H9 (cell line): ENCODE data around the gene TNFRSF6B. TPM values are rescaled to one million over a fixed set of nuclear protein-coding genes. Genes with fewer than 3 reads are reported as not detected.

Experiments used
- DNase-seq: peaks from one replicate; pipeline ENCODE4 v3.0.0-alpha.2; 2017
- H2AFZ ChIP-seq: one replicate; pipeline ENCODE4 v1.6.1; 2013; ENCODE audit warnings: mild to moderate bottlenecking, low read length, control low read depth, moderate library complexity
- H2AK5ac ChIP-seq: 2 replicates; pipeline ENCODE4 v1.6.1; 2013; ENCODE audit warnings: low read length, control low read depth, mixed read lengths; ENCODE audit not compliant: insufficient read length
- H2BK120ac ChIP-seq: one replicate; pipeline ENCODE4 v1.6.1; 2013; ENCODE audit warnings: low read depth, mild to moderate bottlenecking, low read length, control low read depth, inconsistent platforms; ENCODE audit not compliant: poor library complexity, severe bottlenecking
- H2BK12ac ChIP-seq: 2 replicates; pipeline ENCODE4 v1.6.1; 2013; ENCODE audit warnings: low read length, control low read depth, mixed read lengths, low read depth; ENCODE audit not compliant: insufficient read length
- H2BK15ac ChIP-seq: 2 replicates; pipeline ENCODE4 v1.6.1; 2013; ENCODE audit warnings: low read depth, low read length, control low read depth
- H2BK20ac ChIP-seq: one replicate; pipeline ENCODE4 v1.6.1; 2013; ENCODE audit warnings: low read depth, mild to moderate bottlenecking, low read length, control low read depth, inconsistent platforms; ENCODE audit not compliant: poor library complexity, severe bottlenecking
- H2BK5ac ChIP-seq: 2 replicates; pipeline ENCODE4 v1.6.1; 2013; ENCODE audit warnings: low read length, control low read depth, mixed read lengths; ENCODE audit not compliant: insufficient read length
- H3K14ac ChIP-seq: 2 replicates; pipeline ENCODE4 v1.6.1; 2013; ENCODE audit warnings: low read length, control low read depth; ENCODE audit not compliant: insufficient read depth
- H3K18ac ChIP-seq: 2 replicates; pipeline ENCODE4 v1.6.1; 2013; ENCODE audit warnings: low read depth, mild to moderate bottlenecking, mixed read lengths, low read length, control low read depth; ENCODE audit not compliant: insufficient read length
- H3K23ac ChIP-seq: 2 replicates; pipeline ENCODE4 v1.6.1; 2013; ENCODE audit warnings: low read length, control low read depth, mixed read lengths, low read depth; ENCODE audit not compliant: insufficient read length
- H3K23me2 ChIP-seq: 2 replicates; pipeline ENCODE4 v1.6.1; 2013; ENCODE audit warnings: low read depth, mild to moderate bottlenecking, mixed read lengths, low read length, control low read depth; ENCODE audit not compliant: insufficient read length, poor library complexity, severe bottlenecking
- H3K27ac ChIP-seq: 2 replicates; pipeline ENCODE4 v1.5.1; 2013; ENCODE audit warnings: low read length, control low read depth, mixed read lengths, low read depth; ENCODE audit not compliant: insufficient read length
- H3K27me3 ChIP-seq: 2 replicates; pipeline ENCODE4 v1.6.1; 2013; ENCODE audit warnings: low read length, control low read depth, inconsistent platforms; ENCODE audit not compliant: insufficient read depth
- H3K4ac ChIP-seq: 2 replicates; pipeline ENCODE4 v1.6.1; 2013; ENCODE audit warnings: low read depth, mild to moderate bottlenecking, control low read depth, inconsistent platforms, low read length, moderate library complexity
- H3K4me1 ChIP-seq: 2 replicates; pipeline ENCODE4 v1.6.1; 2013; ENCODE audit warnings: low read length, control low read depth, inconsistent platforms; ENCODE audit not compliant: insufficient read depth
- H3K4me2 ChIP-seq: 2 replicates; pipeline ENCODE4 v1.6.1; 2013; ENCODE audit warnings: low read length, control low read depth, mixed read lengths; ENCODE audit not compliant: insufficient read length, insufficient read depth
- H3K56ac ChIP-seq: 2 replicates; pipeline ENCODE4 v1.6.1; 2013; ENCODE audit warnings: low read depth, mild to moderate bottlenecking, mixed read lengths, low read length, control low read depth; ENCODE audit not compliant: insufficient read length
- H3K79me1 ChIP-seq: 2 replicates; pipeline ENCODE4 v1.6.1; 2013; ENCODE audit warnings: low read depth, mild to moderate bottlenecking, moderate library complexity, low read length, control low read depth, inconsistent platforms; ENCODE audit not compliant: insufficient read depth, poor library complexity, severe bottlenecking
- H3K79me2 ChIP-seq: 2 replicates; pipeline ENCODE4 v1.6.1; 2013; ENCODE audit warnings: low read length, control low read depth, inconsistent platforms; ENCODE audit not compliant: insufficient read depth
- H3K9ac ChIP-seq: 2 replicates; pipeline ENCODE4 v1.6.1; 2013; ENCODE audit warnings: low read length, control low read depth, mixed read lengths; ENCODE audit not compliant: insufficient read length; ENCODE audit errors: extremely low read depth
- H3K9me3 ChIP-seq: one replicate; pipeline ENCODE4 v1.6.1; 2013; ENCODE audit warnings: low read depth, low read length, inconsistent platforms; ENCODE audit not compliant: control insufficient read depth
- H3T11ph ChIP-seq: one replicate; pipeline ENCODE4 v1.6.1; 2013; ENCODE audit warnings: mild to moderate bottlenecking, low read length, control low read depth, inconsistent platforms
- H4K20me1 ChIP-seq: one replicate; pipeline ENCODE4 v1.6.1; 2013; ENCODE audit not compliant: control insufficient read depth, insufficient read length, insufficient read depth
- H4K5ac ChIP-seq: 2 replicates; pipeline ENCODE4 v1.6.1; 2013; ENCODE audit warnings: low read depth, mild to moderate bottlenecking, mixed read lengths, low read length, control low read depth; ENCODE audit not compliant: insufficient read length
- H4K8ac ChIP-seq: replicated peaks from 2 replicates; pipeline ENCODE4 v1.6.1; 2013; ENCODE audit warnings: low read length, control low read depth, mixed read lengths, low read depth; ENCODE audit not compliant: insufficient read length
- H4K91ac ChIP-seq: 2 replicates; pipeline ENCODE4 v1.6.1; 2013; ENCODE audit warnings: low read depth, mild to moderate bottlenecking, moderate library complexity, mixed read lengths, low read length, control low read depth; ENCODE audit not compliant: insufficient read length
- H3K27ac Mint-ChIP-seq, 3 experiments: 2 replicates in 2 of 3; 3 replicates in 1 of 3; pipeline ENCODE4 v1.8.0; 2020 to 2021; ENCODE audit warnings: mixed read lengths in 3 of 3, mild to moderate bottlenecking in 1 of 3, moderate library complexity in 1 of 3
- H3K27me3 Mint-ChIP-seq: 2 replicates; pipeline ENCODE4 v1.8.0; 2021; ENCODE audit warnings: low read depth, mild to moderate bottlenecking, moderate library complexity, mixed read lengths
- H3K36me3 Mint-ChIP-seq, 3 experiments: 2 replicates in 2 of 3; 3 replicates in 1 of 3; pipeline ENCODE4 v1.8.0; 2020 to 2021; ENCODE audit warnings: low read depth in 3 of 3, mixed read lengths in 3 of 3; ENCODE audit not compliant: insufficient read depth in 1 of 3
- H3K4me1 Mint-ChIP-seq, 2 experiments: 2 replicates each; pipeline ENCODE4 v1.8.0; 2020; ENCODE audit warnings: mixed read lengths in 2 of 2
- H3K4me3 Mint-ChIP-seq, 2 experiments: 2 replicates in 1 of 2; 3 replicates in 1 of 2; pipeline ENCODE4 v1.8.0; 2020 to 2021; ENCODE audit warnings: mild to moderate bottlenecking in 2 of 2, mixed read lengths in 2 of 2, moderate library complexity in 1 of 2
- H3K9me3 Mint-ChIP-seq, 2 experiments: 2 replicates in 1 of 2; 3 replicates in 1 of 2; pipeline ENCODE4 v1.8.0; 2020; ENCODE audit warnings: mild to moderate bottlenecking in 2 of 2, mixed read lengths in 2 of 2, moderate library complexity in 1 of 2
- CTCF ChIP-seq: fragments of 200-600 bp; sonication (generic); conservative IDR thresholded peaks from 3 replicates; pipeline ENCODE4 v1.8.0; 2021; ENCODE audit warnings: antibody characterized with exemption, mild to moderate bottlenecking
- WGBS: extraction: QIAGEN DNeasy Blood & Tissue Kit; methylation state at CpG from one replicate; pipeline ENCODE4 v1.1.7; 2013; ENCODE audit warnings: missing lambda C conversion rate, low lambda C conversion rate, mixed read lengths; ENCODE audit not compliant: insufficient read length; ENCODE audit errors: extremely low coverage; 5-methylcytosine and 5-hydroxymethylcytosine counted together
- total RNA-seq: library from RNA; stranded (reverse); gene quantifications from 2 replicates; pipeline ENCODE4 v1.2.1, GENCODE V29; 2021

Gene TNFRSF6B
- total RNA-seq, 1 experiment from 2014 or later, result not detected

GRCh38 chr20:63702751-63703470 is 6.5 kb downstream of the TNFRSF6B start:
- H3K79me1 ChIP-seq, result peaks cover 4% of the 10 kb centered on the region
- H2AK5ac ChIP-seq, result no peak overlapping the region
- H2AFZ ChIP-seq, result no peak overlapping the region
- H4K91ac ChIP-seq, result no peak overlapping the region
- H2BK15ac ChIP-seq, result no peak overlapping the region
- WGBS, result no CpG with 5 or more reads among the region's 13 CpGs
- H3K27me3 Mint-ChIP-seq, result no peaks in the 10 kb centered on the region
- no peak overlapping the region for H3K4ac ChIP-seq
- no peaks in the 10 kb centered on the region for H3K4me1 ChIP-seq
- no peak overlapping the region for H2BK12ac ChIP-seq
- H2BK120ac ChIP-seq, result no peak overlapping the region
- H3K9me3 ChIP-seq, result no peaks in the 10 kb centered on the region
- no peak overlapping the region; a peak in 2 of 5 replicates for H3K4me3 Mint-ChIP-seq
- no peak overlapping the region for H3T11ph ChIP-seq
- no peaks in the 10 kb centered on the region for H4K20me1 ChIP-seq
- peaks cover 2% of the 10 kb centered on the region; the same call in 1 of the 2 replicates for H3K79me2 ChIP-seq
- no peak overlapping the region for H3K23ac ChIP-seq
- no peaks in the 10 kb centered on the region for H3K27me3 ChIP-seq
- H3K4me1 Mint-ChIP-seq, result peaks cover 4 to 10% of the 10 kb centered on the region in 2 experiments
- H3K56ac ChIP-seq, result no peak overlapping the region
- no peak for DNase-seq
- no peak overlapping the region for H2BK20ac ChIP-seq
- no peak overlapping the region; a peak in 1 of 7 replicates for H3K27ac Mint-ChIP-seq
- H3K4me2 ChIP-seq, result no peak overlapping the region
- H4K8ac ChIP-seq, result no peak overlapping the region
- no peak overlapping the region for H3K9ac ChIP-seq
- no peak overlapping the region for H2BK5ac ChIP-seq
- peaks cover 16 to 28% (median 26%) of the 10 kb centered on the region in 3 experiments; a peak in 6 of 7 replicates for H3K36me3 Mint-ChIP-seq
- H3K18ac ChIP-seq, result no peak overlapping the region
- no peak overlapping the region for H3K27ac ChIP-seq
- H3K9me3 Mint-ChIP-seq, result no peaks in the 10 kb centered on the region
- H3K23me2 ChIP-seq, result peaks cover 5% of the 10 kb centered on the region
- no peak for TF ChIP-seq CTCF
- H4K5ac ChIP-seq, result no peak overlapping the region
- H3K14ac ChIP-seq, result no peak overlapping the region
